Pulmonary artery endothelial cell (primary cell): ENCODE measurements around the gene FOXE1. TPM values are rescaled to one million over a fixed set of nuclear protein-coding genes. Genes with fewer than 3 reads are reported as not detected.

ENCODE experiments used
- total RNA-seq: library from RNA; depleted of rRNA; stranded (reverse); fragments of >200 nt; gene quantifications from 2 replicates; pipeline ENCODE4 v1.2.3, GENCODE V29; 2014

Gene FOXE1
- total RNA-seq, 1 donor from 2014 or later = not detected

Other genes with a start within 250 kb of the FOXE1 start
- 10.0 and 13.2 TPM in 2 replicates for gene TSTD2, start 219.9 kb upstream of the FOXE1 start, total RNA-seq
- 40.4 and 65.0 TPM in 2 replicates for gene NCBP1, start 219.4 kb upstream of the FOXE1 start, total RNA-seq
- gene XPA, start 155.9 kb upstream of the FOXE1 start, total RNA-seq = 10.2 and 13.1 TPM in 2 replicates
- gene TRMO, start 69.3 kb downstream of the FOXE1 start, total RNA-seq = 12.8 and 13.8 TPM in 2 replicates
- gene HEMGN, start 84.9 kb downstream of the FOXE1 start, total RNA-seq = not detected in 2 replicates
- gene ANP32B, start 130.1 kb downstream of the FOXE1 start, total RNA-seq = 8.5 and 13.1 TPM in 2 replicates
- 133 and 141 TPM in 2 replicates for gene NANS, start 203.5 kb downstream of the FOXE1 start, total RNA-seq